Kidney capillary endothelial cell (primary cell): Measurements from ENCODE around the gene DOCK2.
"Not testable (repeated sequence)": the region's sequence is repeated elsewhere in the genome, so short reads cannot be mapped to it uniquely, and the experiment has no call there.

ENCODE experiments used
- DNase-seq: peaks from one replicate; pipeline ENCODE4 v3.0.0-alpha.2; 2018; ENCODE audit warnings: low spot score

Gene DOCK2

DNA sequence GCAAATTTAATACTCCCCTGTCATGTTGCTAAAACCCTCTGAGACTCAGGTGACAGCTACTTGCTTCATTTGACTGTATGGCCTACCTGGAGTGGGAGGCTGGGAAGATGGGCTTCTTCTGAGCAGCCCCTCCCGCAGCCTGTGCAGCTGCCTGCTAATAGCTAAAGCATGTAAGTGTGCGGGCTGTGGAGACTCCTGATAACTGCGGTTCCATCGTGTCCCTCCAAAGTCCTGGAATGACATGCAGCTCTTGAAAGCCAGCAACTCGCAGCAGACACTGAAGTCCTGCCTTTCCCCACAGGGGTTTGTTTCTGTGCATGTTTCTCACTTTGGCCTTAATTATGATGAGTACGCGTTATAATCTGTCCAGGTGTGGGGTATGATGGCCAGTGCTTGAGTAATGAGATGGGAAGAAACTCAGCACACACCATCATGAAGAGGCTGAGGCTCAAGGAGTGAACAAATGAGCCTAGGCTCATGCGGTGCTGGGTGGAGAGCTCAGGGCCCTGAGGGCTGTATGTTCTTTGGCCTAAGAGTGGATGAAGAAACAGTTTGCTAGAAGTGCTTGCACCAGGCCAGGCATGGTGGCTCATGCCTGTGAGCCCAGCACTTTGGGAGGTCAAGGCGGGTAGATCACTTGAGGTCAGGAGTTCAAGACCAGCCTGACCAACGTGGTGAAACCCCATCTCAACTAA, 119.1 kb downstream of the DOCK2 start:
- no peak for DNase-seq

DNA sequence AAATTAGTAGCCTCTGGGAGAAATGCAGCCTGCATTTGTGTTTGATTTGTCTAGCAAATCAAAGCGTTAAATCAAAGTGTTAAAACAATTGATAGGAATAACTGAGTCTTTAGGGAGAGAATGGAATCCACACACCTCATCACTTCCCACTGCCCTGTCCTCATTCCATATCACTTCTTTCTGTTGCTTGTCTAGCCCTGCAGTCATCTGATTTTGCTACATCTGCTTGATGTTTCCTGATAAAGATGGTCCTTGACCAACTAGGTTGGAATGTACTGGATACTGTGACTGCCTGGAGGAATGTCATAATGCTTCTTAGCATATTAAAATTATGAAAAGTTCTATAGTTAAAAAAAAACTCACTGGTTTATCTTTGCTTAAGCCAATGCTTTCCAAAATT, 119.9 kb downstream of the DOCK2 start:
- DNase-seq: no peak

DNA sequence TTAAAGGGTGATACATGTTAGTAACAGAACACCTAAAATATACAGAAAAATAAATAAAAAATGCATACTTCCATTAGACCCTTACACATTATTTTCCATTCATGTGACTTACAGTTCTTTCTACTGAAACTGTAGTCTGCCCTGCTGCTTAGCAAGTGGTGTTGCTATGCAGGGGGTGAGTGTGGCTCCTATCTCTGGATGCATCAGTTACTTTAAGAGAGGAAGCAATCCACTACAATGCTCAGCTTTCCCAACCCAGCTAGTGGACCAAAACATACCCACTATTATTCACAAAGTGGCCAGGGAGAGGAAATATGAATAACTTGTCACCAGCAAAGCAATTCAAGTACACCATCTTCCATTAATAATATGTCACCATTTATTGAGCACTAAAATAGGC, 121.8 kb downstream of the DOCK2 start:
- no peak for DNase-seq

DNA sequence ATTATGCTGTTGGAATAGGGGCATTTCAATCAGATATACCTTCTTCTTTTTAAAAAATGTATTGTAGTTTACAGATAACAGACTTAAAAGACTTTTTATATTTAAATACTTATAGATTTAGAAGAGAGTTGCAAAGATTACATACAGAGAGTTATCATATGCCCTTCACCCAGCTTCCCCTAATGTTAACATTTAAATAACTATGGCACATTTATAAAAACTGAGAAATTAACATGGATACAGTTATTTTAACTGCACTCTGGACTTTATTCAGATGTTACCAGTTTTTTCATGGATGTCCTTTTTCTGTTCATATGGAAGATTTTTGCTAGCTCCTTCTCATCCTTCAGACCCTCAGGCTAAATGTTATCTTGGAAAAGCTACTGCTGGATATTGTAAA, 123.2 kb downstream of the DOCK2 start:
- DNase-seq: no peak

DNA sequence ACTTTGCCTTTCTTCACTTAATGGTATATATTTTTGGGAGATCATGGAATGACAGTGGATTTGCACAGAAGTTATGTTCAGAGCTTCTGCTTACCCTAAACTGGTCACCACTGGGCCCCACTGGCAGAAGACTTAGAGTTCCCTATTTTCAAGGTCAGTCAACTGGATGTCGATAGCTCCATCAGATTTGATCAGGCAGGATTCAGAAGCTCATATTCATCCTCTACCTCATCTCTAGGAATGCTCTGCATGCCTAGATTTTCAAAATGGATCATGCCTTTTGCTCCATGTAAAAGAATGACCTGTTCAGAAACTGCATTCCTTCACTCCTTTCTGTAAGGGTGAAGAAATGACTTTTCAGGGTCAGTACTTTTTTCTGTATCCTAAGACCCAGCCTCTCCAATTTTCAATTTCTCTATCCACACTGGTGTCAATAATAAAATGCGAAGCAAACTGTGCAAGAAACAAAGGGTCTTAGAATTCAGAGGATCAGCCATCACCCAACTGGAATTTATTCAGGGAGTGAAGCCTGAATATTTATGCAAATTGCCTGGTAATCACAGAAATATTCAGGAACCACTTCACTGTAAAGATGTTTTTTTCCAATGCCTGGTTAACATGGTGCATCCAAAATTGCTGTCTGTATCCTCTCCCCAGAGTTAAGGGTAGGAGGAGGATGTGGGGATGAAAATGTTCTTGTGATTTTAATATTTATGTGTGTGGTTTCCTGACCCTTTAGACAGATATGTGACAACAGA, 125.4 kb downstream of the DOCK2 start:
- no peak for DNase-seq

DNA sequence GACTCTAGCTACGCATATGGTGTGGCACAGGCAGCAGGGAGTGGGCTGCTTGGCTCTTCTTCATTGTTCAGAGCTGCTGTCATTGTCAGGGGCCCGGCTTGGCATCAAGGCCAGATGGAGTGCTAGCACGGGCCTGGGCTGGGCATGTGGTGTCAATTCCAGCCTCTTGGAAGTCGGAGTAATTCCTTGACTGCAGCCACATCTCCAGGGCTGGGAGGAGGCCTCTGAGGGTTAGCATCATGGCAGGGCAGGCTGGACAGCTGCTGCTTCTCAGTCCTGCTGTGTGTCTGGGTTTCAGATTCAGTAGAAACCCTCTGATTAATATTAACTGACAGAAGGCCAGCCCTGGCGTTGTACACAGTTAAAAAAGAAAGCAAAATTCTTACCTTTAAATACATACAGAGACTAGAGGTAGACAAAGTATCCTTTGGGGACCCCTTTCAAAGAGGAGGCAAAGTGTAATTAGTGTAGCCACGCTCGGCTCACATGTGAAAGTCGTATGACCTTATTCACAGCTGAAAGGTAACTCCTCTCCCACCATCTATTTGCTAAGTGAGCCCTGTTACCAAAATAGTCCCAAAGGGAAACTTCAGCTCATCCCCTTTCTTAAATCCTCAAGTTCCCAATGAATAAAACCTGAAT, 126.4 kb downstream of the DOCK2 start:
- DNase-seq: no peak

DNA sequence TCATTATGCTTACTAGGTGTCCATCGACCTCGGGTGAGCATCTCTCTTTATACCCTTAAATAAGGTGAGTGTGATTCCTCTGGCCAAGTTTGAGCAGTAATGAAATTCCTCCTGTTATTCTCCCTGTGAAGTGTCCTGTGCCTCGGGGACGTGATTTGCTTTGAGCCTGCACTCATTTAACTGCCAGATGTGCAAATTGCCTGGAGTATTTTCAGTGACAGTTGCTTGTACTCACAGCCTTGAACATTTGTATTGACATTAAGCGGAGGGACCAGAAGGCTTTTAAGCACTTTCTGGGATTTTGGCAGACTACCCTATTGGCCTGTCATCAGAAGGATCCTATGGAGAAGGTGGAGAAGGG, 126.9 kb downstream of the DOCK2 start:
- no peak for DNase-seq

DNA sequence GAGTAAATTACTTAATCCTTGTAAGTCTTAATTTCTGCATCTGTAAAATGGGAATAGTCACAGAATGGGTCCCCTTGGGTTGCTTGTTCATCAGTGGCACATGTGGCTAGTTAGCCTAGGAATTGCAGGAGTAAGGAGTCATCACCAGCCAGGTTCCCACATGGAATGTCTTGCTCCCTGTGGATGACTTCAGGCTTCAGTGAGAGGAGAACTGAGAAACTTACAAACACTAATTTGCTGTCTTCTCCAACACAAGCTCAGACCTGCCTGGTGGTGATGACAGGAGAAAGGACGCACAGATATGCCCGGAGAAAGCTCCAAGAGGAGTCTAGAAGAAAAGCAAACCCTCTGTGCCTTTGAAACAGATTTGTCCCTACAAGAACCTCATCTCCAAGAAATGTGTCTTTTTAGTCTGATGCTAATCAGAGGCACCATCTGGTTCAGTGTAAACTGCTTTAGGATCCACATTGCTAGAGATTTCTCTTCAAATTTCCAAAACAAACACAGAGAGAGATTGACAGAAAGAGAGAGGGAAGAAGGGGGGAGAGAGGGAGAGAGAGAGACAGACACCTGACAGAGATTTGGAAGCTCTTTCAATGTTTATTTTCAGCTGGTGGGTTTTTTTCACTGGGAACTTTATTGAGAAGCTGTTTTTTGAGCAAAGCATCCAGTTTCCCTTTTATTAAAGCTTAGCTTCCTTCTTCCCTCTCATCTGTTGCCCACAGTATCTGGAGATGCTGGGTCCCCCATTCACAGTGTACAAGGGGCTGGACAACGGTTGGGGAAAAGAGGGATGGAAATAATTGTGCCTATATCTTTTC, 128.3 kb downstream of the DOCK2 start:
- DNase-seq: no peak

DNA sequence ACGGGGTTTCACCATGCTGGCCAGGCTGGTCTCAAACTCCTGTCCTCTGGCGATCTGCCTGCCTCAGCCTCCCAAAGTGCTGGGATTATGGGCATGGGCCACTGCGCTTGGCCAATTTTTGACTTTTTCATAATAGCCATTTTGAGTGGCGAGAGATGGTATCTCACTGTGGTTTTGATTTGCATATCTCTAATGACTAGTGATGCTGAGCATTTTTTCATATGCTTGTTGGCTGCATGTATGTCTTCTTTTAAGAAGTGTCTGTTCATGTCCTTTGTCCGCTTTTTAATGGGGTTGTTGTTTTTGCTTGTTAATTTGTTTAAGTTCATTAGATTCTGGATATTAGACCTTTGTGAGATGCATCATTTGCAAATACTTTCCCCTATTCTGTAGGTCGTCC, 129.9 kb downstream of the DOCK2 start:
- not testable (repeated sequence) for DNase-seq

DNA sequence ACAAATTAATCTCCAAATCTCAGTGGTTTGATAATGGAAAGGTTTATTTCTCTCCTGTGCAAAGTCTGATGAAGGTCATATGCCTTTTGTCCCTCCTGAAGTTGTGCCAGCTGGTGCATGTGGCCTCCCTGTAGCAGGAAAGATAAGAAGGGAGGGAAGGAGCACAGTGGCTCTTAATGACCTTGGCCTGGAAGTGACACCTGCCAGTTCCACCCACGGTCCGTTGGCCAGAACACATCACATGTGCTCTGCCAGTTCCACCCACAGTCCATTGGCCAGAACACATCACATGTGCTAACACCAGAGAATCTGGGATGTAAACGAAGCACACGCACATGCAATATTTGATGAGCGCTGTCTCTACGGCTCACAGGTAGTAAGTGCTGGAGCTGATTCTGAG, 130.9 kb downstream of the DOCK2 start:
- DNase-seq: no peak

DNA sequence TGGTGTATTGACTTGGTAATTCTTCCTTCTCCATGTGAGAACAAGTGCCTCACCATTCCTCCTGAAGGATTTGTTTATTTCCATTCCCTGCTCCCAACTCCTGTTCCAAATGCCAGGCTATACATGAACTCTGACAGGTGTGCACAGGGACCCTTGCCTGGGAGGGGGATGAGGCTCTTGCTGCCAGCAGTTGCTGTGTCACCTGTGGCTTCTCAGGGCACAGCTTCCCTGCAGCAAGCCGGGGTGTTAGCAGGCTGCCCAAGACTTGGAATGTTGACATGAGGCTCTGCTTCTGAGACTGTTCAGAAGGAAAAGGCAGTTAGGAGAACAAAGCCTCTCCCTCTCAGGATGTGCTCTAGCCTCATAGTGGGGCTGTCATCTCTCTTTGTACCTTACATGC, 131.3 kb downstream of the DOCK2 start:
- no peak for DNase-seq

DNA sequence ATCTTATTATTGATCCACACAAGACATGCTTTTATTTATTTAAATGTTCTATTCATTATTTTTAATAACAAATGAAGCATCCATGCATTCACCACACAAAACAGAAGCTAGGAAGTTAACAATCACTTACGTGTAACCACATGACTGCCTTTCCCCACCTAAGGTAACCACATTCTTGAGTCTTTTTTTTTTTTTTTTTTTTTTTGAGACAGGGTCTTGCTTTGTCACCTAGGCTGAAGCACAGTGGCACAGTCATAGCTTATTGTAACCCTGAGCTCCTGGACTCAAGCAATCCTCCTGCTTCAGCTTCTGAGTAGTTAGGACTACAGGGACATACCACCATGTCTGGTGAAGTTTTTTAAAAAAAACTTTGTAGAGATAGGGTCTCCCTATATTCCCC, 133.0 kb downstream of the DOCK2 start:
- no peak for DNase-seq

DNA sequence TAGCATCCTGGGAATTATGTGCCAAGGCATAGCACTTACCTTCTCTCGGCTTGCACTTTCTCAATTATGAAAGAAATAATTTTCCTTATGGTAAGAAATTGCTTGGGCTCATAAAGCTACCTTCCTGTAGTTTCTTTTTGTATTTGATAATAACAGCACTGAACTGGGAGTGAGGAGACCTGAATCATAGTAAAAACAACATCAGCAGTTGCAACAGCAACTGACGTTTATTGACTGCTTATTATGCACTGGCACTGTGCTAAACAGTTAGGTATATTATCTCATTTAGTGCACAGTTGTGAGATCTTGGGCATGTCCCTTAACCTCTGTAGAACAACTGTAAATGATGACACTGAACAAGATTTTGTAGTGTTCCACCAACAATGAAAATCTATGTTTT, 135.2 kb downstream of the DOCK2 start:
- DNase-seq: no peak

DNA sequence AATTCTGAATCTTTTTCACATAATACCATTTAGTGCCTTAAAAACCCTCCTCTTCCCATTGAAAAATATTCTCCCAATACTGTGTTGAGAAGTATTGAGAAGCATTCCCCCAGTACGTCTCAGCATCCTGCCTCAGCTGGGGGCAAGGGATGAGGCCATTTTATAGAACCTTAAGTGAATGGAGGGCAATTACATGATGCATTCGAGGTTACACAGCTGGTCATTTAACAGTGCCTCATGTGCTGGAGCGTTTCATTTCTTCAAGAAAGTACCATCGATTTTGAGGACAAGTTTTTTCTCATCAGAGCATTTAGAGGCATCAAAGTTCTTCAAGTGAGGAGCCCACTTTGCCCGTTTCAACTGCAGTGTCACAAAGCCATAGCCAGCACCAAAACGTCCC, 135.6 kb downstream of the DOCK2 start:
- no peak for DNase-seq

DNA sequence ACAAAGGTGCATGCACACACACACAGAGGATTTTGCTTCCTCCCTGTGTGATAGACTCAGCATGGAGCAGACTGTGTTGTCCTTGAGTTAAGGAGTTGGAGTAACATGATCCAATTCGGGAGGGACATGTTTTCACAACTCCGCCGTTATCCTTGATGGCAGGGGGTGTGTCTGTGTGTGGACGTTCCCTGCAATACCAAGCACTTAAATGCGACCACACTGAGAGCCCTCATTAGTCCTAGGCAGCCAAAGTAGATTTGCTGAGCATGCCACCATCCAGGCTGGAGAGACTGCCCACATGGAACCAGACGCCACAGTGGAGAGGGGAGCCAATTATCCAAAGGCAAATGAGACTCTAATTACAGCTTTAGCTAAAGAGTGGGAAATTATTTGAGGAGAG, 140.1 kb downstream of the DOCK2 start:
- no peak for DNase-seq

DNA sequence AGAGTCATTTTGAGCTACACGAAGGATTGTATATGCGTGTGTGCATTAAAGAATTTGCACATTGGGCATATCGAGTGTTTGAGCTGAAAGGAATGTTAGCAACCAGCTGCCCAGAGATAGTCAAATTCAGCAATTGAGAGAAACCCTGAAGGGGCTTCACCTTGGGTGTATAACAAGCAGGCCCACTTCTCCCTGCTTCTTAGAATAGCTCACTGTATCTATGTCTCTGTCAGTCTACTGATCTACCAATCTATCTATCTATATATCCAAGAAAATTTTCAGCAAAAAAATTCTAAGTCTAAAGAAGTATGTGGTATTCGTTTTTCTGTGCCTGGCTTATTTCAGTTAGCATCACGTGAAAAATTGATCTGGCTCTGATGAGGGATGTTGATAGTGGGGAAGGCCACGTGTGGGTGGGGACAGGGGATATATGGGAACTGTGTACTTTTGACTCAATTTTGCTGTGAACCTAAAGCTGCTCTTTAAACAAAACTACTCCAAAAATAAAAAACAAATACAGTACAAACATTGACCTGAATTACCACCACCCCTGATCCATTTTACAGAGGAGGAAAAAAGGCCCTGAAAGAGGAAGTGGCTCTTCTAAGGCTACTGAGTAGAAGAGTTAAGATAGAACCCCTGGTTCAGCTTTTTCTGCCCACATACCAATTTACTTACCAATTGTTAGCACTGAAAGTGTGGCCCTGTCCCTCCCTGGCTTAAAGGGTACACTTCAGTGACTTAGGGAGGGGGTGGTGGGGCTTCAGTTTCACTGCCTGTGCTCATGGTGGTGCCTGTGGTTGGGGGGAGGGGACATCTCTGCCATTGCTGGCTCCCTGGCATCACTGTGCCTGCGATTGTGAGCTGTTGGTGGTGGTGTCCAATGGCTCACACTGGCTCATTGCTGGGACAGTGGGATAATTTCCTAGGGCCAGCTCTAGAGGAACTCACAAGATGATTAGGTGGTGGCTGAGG, 141.8 kb downstream of the DOCK2 start:
- DNase-seq: no peak

DNA sequence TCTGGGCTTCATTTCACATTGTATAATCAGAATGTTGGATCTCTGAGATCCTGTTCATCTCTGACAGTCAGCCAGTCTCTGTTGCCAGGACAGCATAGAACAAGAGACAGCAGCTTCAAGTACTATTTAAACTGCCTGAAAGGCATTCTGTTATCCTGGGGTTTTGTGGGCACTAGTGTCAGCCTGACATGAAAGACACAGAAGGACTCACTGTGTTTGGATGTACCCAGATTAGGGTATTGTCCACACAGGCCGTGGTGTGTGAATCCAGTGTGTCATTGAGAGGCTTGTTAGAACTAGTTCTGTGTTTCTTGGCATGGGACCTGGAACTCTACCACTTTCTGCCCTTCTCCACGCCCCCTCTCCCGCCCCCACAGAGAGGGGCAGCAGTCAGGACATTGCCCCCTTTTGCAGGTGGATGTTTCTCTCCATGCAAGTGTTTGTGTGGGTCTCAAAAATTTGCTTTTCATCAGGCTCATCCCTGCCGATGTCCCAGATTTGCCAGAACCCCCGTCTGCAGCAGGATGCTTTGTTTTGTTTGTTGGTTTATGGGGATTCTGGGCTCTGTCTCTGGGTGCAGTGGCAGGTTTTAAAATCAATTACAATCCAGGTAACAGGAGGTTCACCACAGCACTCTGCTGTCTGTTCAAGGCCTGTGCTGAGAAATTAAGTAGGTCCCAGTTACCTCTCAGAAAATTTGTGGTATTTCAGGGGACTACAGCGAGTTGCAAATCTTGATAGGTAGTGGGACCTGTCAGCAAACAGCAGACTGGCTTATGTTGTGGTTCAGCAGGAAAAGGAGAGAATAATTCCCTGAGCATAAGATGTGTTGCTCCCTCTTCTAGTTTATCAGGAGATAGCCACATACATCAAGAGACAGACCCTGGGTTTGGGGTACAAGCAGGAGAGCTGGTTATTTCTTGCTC, 144.6 kb downstream of the DOCK2 start:
- DNase-seq: no peak

DNA sequence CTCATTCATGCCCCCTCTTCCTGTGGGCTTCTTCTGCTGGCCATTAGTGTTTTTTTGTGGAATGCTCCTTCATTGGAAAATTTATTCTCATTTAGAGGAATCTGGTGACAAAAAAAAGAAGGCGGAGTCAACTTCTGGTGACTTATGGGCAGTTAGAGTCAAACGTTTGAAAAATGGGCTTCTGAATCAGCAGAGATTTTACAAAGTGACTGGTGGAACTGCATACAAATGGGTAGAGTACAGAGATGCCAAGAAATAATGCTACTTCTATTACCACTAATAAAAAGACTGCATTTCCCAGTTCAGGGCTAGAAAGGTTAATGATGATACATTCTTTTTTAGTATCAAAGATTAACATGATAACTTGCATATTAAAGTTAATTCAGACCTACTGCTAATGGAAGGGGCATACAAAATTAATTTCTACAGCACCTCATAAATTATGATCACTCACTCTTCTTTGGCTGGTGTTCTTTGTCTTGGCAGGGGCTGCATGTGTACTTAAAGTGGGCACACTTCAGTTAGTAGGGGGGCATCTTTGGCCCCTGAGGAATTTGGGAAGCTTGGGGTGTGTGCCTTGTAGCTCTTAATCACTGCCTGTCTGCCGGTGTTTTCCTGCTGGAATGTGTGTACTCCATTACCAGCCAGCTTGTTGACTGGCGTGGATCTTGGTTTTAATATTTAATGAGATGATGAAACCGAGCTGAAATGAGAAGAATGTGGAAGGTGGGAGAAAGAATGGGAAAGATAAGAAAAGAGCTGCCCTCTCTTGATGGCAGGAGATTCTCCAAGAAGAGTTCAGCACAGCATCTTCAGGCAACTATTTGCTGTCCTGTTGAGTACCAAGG, 148.9 kb downstream of the DOCK2 start:
- no peak for DNase-seq

DNA sequence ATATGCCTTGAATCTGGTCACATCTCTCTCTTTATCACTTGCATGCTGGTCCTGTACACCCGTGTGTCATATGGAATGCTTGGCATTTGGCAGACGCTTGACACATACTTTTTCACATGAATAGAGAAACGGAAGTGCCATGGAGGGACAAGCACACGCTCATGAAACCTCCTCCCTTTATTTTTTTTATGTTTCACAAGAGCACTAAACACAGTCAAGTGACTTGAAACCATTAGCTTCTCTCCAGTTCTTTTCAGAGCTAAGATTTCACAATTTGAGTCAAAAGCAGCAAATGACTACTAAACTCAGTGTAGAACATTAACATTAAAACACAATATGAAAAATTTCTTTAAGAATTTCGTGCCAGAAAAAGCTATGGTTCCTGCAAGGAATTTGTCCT, 151.1 kb downstream of the DOCK2 start:
- DNase-seq: no peak
